ENCODE measurements around the gene FOXC1. TPM values are rescaled to one million over a fixed set of nuclear protein-coding genes. Genes with fewer than 3 reads are reported as not detected.

FOXC1 gene
- total RNA-seq, 1 donor from 2014 or later = 0.45 TPM

DNA sequence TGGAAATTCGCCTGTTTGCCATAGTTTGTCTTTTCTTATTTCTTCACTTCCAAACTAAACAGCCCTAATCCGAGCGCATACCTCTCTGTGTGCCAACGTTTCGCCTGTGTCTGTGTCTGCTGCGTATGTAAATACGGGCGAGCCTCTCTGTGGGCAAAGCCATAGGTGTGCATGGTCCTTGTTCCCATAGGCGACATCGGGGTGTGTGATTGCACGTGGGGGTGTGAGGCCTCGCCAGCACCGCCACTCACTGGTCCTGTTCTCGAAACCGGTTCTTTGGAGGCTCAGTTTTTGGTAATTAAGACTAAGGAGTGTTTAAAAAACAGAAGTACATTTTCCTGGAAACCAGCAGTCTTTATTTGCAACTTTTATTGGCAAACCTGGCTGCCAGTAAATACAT is 6.0 kb upstream of the FOXC1 start:
- Mint-ChIP-seq H3K9me3 (peaks cover 2% of the 10 kb centered on the region), H3K36me3 (peaks cover 1% of the 10 kb centered on the region), H3K27ac (no peak overlapping the region), H3K4me3 (peak overlapping the region; percentile 67), H3K4me1 (peaks cover 50% of the 10 kb centered on the region), H3K27me3 (ENCODE audit: insufficient read depth, low read depth) (peaks cover 48% of the 10 kb centered on the region)
- TF ChIP-seq EZH2phosphoT487 (IDR thresholded peaks at IDR 0.05) = no peak
- no peak for TF ChIP-seq EZH2 (IDR thresholded peaks at IDR 0.05)
- TF ChIP-seq, protein P1, sequence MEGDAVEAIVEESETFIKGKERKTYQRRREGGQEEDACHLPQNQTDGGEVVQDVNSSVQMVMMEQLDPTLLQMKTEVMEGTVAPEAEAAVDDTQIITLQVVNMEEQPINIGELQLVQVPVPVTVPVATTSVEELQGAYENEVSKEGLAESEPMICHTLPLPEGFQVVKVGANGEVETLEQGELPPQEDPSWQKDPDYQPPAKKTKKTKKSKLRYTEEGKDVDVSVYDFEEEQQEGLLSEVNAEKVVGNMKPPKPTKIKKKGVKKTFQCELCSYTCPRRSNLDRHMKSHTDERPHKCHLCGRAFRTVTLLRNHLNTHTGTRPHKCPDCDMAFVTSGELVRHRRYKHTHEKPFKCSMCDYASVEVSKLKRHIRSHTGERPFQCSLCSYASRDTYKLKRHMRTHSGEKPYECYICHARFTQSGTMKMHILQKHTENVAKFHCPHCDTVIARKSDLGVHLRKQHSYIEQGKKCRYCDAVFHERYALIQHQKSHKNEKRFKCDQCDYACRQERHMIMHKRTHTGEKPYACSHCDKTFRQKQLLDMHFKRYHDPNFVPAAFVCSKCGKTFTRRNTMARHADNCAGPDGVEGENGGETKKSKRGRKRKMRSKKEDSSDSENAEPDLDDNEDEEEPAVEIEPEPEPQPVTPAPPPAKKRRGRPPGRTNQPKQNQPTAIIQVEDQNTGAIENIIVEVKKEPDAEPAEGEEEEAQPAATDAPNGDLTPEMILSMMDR (IDR thresholded peaks at IDR 0.05) = no peak
- no peaks in the 10 kb centered on the region for H3K36me3 ChIP-seq
- DNase-seq (ENCODE audit: low spot score) = no peak
- H3K9ac ChIP-seq = no peak overlapping the region
- H3F3A ChIP-seq (ENCODE audit: low read depth) = peaks cover 24% of the 10 kb centered on the region
- H3K27me3 ChIP-seq = peaks cover 76% of the 10 kb centered on the region
- no peaks in the 10 kb centered on the region for H3K79me2 ChIP-seq (ENCODE audit: low read depth)
- H4K20me1 ChIP-seq (ENCODE audit: low read depth) = peaks cover 34% of the 10 kb centered on the region
- no peak overlapping the region for H2AFZ ChIP-seq (replicated peaks)
- no peak overlapping the region for H3K27ac ChIP-seq
- H3K4me1 ChIP-seq = peaks cover 25% of the 10 kb centered on the region
- H3K9me3 ChIP-seq (ENCODE audit: low read depth) = no peaks in the 10 kb centered on the region
- H3K4me2 ChIP-seq = peak overlapping the region; percentile 86
- peak overlapping the region; percentile 49 for H3K4me3 ChIP-seq

DNA sequence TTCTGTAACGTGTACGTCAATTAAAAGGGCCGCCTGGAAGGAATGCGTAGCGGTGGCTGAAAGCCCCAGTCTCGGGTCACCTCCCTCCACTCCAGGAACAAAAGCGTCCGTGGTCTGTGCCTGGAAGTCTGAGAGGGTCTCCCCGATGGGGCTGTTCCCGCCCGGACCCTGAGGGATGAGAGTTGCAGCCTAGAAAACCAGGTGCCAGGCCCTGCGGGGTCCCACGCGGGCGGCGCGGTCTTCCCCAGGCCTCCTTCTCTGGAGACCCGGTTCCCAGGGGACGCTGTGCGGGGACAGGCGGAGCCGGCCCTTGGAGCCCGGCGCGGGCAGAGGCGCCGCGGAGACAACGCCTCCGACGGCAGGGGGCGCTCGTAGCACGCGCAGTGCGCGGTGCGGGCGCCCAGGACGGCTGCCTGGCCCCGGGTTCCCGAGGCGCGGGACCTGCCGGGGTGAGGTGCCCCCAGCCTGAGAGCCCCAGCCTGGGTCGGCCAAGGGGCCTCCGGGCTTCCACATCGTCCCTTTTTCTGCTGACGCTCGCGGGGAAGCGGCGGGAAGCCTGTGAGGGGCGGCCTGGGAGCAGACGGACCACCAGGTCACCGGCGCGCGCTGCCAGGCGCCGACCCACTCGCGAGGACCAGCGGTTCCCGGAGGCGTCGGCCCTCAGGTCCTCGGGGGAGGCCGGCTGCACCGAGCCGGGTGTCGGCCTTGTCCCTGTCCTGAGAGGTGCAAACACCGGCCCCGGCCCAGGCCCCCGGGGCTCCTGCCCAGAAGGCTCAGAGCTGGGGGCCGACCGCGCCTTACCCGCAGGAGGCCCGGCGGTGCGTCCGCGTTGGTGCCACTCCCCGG is 5.3 kb upstream of the FOXC1 start:
- H3K27me3 Mint-ChIP-seq (ENCODE audit: insufficient read depth, low read depth) = peaks cover 52% of the 10 kb centered on the region
- Histone ChIP-seq H2AFZ (replicated peaks) (peak overlapping the region; percentile 92), H3K36me3 (no peaks in the 10 kb centered on the region), H3K27ac (no peak overlapping the region), H3F3A (ENCODE audit: low read depth) (peaks cover 24% of the 10 kb centered on the region), H3K4me1 (peaks cover 25% of the 10 kb centered on the region), H3K79me2 (ENCODE audit: low read depth) (no peaks in the 10 kb centered on the region), H4K20me1 (ENCODE audit: low read depth) (peaks cover 34% of the 10 kb centered on the region), H3K4me3 (peak overlapping the region; percentile 49), H3K9ac (no peak overlapping the region), H3K4me2 (peak overlapping the region; percentile 86), H3K27me3 (peaks cover 83% of the 10 kb centered on the region), H3K9me3 (ENCODE audit: low read depth) (no peaks in the 10 kb centered on the region)
- peak; percentile 94 for DNase-seq (ENCODE audit: low spot score)
- no peak overlapping the region for H3K27ac Mint-ChIP-seq
- peaks cover 2% of the 10 kb centered on the region for H3K9me3 Mint-ChIP-seq
- peaks cover 1% of the 10 kb centered on the region for H3K36me3 Mint-ChIP-seq
- TF ChIP-seq EZH2 (IDR thresholded peaks at IDR 0.05) = no peak
- TF ChIP-seq EZH2phosphoT487 (IDR thresholded peaks at IDR 0.05) = no peak
- TF ChIP-seq, protein P1 (IDR thresholded peaks at IDR 0.05) = peak; percentile 92
- peaks cover 52% of the 10 kb centered on the region for H3K4me1 Mint-ChIP-seq
- H3K4me3 Mint-ChIP-seq = peak overlapping the region; percentile 67

DNA sequence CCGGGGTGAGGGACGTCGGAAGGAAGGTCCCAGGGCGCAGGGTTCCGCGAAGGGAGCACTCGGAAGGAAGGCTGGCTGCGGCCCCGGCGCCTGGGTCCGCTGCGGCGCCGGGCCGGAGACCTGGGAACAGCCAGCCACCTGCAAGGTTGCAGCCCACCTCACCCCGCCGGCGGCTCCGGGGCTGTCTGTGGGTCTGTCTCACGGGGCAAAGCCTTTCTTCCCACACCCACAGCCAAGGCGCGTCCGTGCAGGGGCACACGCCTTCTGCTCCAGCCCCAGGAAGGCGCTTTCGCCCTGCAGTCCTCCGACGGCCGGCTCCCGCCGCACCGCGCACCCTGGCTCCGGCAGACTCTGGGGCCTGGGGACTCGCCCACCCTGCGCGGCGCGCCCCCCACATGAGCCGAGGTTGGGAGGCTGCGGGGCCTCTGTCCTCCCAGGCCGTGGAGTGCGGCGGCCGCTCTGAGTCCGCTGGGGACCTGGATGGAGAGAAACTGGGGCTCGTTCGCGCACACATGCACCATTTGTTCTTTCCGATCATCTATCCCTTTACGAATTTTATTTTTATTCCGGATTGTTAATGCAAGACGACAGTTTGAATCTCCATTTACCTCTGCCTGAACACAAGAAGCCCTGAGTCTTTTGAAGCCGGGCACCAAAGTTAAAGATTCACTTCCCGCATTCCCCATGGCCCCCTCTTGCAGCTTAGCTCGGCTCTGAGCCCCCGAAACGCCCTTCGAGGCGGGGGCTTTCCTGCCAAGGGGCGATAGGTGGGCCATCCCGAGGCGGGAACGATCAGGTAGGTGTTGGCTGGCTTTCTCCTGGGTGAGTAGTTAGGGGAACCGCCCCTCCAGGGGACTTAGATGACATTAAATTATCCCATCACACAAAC is 4.5 kb upstream of the FOXC1 start:
- Histone ChIP-seq H3K4me2 (peak overlapping the region; percentile 86), H3K4me1 (peaks cover 25% of the 10 kb centered on the region), H3K9ac (no peak overlapping the region), H3K4me3 (peak overlapping the region; percentile 49), H3K9me3 (ENCODE audit: low read depth) (no peaks in the 10 kb centered on the region), H3K27ac (no peak overlapping the region), H4K20me1 (ENCODE audit: low read depth) (peaks cover 34% of the 10 kb centered on the region), H2AFZ (replicated peaks) (peak overlapping the region; percentile 92), H3K79me2 (ENCODE audit: low read depth) (no peaks in the 10 kb centered on the region), H3F3A (ENCODE audit: low read depth) (peaks cover 29% of the 10 kb centered on the region), H3K27me3 (peaks cover 92% of the 10 kb centered on the region), H3K36me3 (no peaks in the 10 kb centered on the region)
- peaks cover 52% of the 10 kb centered on the region for H3K4me1 Mint-ChIP-seq
- TF ChIP-seq EZH2phosphoT487 (IDR thresholded peaks at IDR 0.05) (peak; percentile 98), EZH2 (IDR thresholded peaks at IDR 0.05) (peak; percentile 99)
- TF ChIP-seq, protein P1 (IDR thresholded peaks at IDR 0.05) = no peak
- no peak overlapping the region for H3K27ac Mint-ChIP-seq
- peaks cover 2% of the 10 kb centered on the region for H3K9me3 Mint-ChIP-seq
- peaks cover 49% of the 10 kb centered on the region for H3K27me3 Mint-ChIP-seq (ENCODE audit: insufficient read depth, low read depth)
- peak overlapping the region; percentile 71 for H3K4me3 Mint-ChIP-seq
- peak; percentile 43 for DNase-seq (ENCODE audit: low spot score)
- peaks cover 1% of the 10 kb centered on the region for H3K36me3 Mint-ChIP-seq

Measured in neural progenitor cell (in vitro differentiated cells).